Pancreas (tissue), 10 donors: ENCODE data around the gene GALNT15. TPM values are rescaled to one million over a fixed set of nuclear protein-coding genes. Genes with fewer than 3 reads are reported as not detected.

Experiments
- ATAC-seq, 4 donors: fragments of 200-7000 bp; cut with Tn5 transposase; one replicate each; pipeline versions ENCODE4 v1.8.0 to v1.9.1; 2020; ENCODE audit warnings: mild to moderate bottlenecking in 4 of 4, moderate library complexity in 4 of 4
- DNase-seq, 6 donors: peaks; one replicate each; pipeline ENCODE4 v3.0.0-alpha.2; 2020
- FAIRE-seq: peaks from 2 replicates; lab custom pipeline; 2012; peaks lifted over from hg19 to GRCh38; lab: Jason Lieb, UNC
- H3K27ac ChIP-seq, 4 donors: fragments of 200-600 bp; sonication (generic); 1 replicate in 3 of 4; 2 replicates in 1 of 4; pipeline versions ENCODE4 v1.5.0 to v1.8.0; 2020
- H3K27me3 ChIP-seq, 4 donors: fragments of 200-600 bp; one replicate each; pipeline ENCODE4 v1.8.0; 2021
- H3K36me3 ChIP-seq, 3 donors: fragments of 200-600 bp; sonication (generic) in 1 of 3; one replicate each; pipeline versions ENCODE4 v1.5.0 to v1.8.0; 2020 to 2021
- H3K4me1 ChIP-seq, 3 donors: fragments of 200-600 bp; one replicate each; pipeline ENCODE4 v1.8.0; 2021
- H3K4me3 ChIP-seq, 4 donors: fragments of 200-600 bp; sonication (generic) in 2 of 4; one replicate each; pipeline versions ENCODE4 v1.5.0 to v1.8.0; 2020 to 2021
- H3K9me3 ChIP-seq, 4 donors: fragments of 200-600 bp; one replicate each; pipeline ENCODE4 v1.8.0; 2021
- CTCF ChIP-seq, 4 donors: fragments of 200-600 bp; sonication (generic) in 3 of 4; IDR thresholded peaks; one replicate each; pipeline versions ENCODE4 v1.5.0 to v1.8.0; 2021; ENCODE audit warnings: antibody characterized with exemption in 4 of 4
- WGBS, 2 donors: extraction: QIAGEN DNeasy Blood & Tissue Kit; methylation state at CpG; one replicate each; pipeline ENCODE4 v1.1.7; 2013; 5-methylcytosine and 5-hydroxymethylcytosine counted together
- intact Hi-C, 3 donors: fragments of 100-400 bp; cut with DNase I; formaldehyde crosslinking; loops; one replicate each; pipeline versions ENCODE4 v1.11.1 to v1.14.2; 2022
- polyA plus RNA-seq, 2 donors: library from polyadenylated mRNA; stranded (reverse); fragments of 200-250 nt; gene quantifications; one replicate each; pipeline ENCODE4 v1.2.3, GENCODE V29; 2013
- total RNA-seq, 6 donors: library from RNA; stranded (reverse); fragmentation: NEBNext Ultra II Directional in 4 of 6; extraction: Animal tissue kit (Norgen Biotek cat#: 25700) in 4 of 6; gene quantifications; one replicate each; pipeline versions ENCODE4 v1.2.1 to v1.2.4, GENCODE V29; 2021 to 2023
- donor health status: healthy with polysubstance abuse.
- donor health status: DM: no; HTN: no; CAD: no; lungs with moderate emphysema.
- donor health status: DM: no; HTN: no; CAD: no.
- donor health status: control.
- donor health status: control.
- donor health status: Bipolar disorder and iron deficiency.
- donor health status: DM: yes; HTN: yes; CAD: no.
- donor health status: DM: no; HTN: no; CAD: no.
- donor health status: DM: no; HTN: no; CAD: no.
- donor health status: DM: yes; HTN: yes; CAD: no.

GALNT15 gene
- total and polyA plus RNA-seq, 8 donors, result 0.78 to 5.6 (median 2.6) TPM

GRCh38 chr3:16200411-16200810 is 25.9 kb downstream of the GALNT15 start:
- intact Hi-C loops, result no loop called here
- H3K27ac ChIP-seq, result no peak overlapping the region
- ATAC-seq, result no peak
- no peaks in the 10 kb centered on the region for H3K27me3 ChIP-seq
- H3K4me1 ChIP-seq, result no peaks in the 10 kb centered on the region
- no peaks in the 10 kb centered on the region for H3K9me3 ChIP-seq
- no peak overlapping the region for H3K4me3 ChIP-seq
- FAIRE-seq, result no peak
- 78 to 81% methylated on average over 8 of the region's 8 CpGs for WGBS, 2 donors
- TF ChIP-seq CTCF (IDR thresholded peaks at IDR 0.05), result no peak
- H3K36me3 ChIP-seq, result no peaks in the 10 kb centered on the region
- DNase-seq, result no peak

GRCh38 chr3:16203031-16203430 is 28.6 kb downstream of the GALNT15 start:
- H3K9me3 ChIP-seq, result no peaks in the 10 kb centered on the region
- H3K4me1 ChIP-seq, result no peaks in the 10 kb centered on the region
- no peak overlapping the region for H3K4me3 ChIP-seq
- DNase-seq (no peak), ATAC-seq (no peak), FAIRE-seq (no peak)
- H3K27ac ChIP-seq, result no peak overlapping the region
- no peaks in the 10 kb centered on the region for H3K36me3 ChIP-seq
- WGBS, 2 donors, result 73% methylated on average over 4 of the region's 4 CpGs
- TF ChIP-seq CTCF (IDR thresholded peaks at IDR 0.05), result no peak
- intact Hi-C loops, result no loop called here
- no peaks in the 10 kb centered on the region for H3K27me3 ChIP-seq

- intact Hi-C loops, result no loop called here
- ATAC-seq, result no peak
- Histone ChIP-seq H3K4me1 (no peaks in the 10 kb centered on the region), H3K9me3 (no peaks in the 10 kb centered on the region), H3K36me3 (no peaks in the 10 kb centered on the region), H3K4me3 (no peak overlapping the region), H3K27ac (no peak overlapping the region), H3K27me3 (no peaks in the 10 kb centered on the region)
- no peak for FAIRE-seq
- no peak for TF ChIP-seq CTCF (IDR thresholded peaks at IDR 0.05)
- DNase-seq, result no peak
- WGBS, 2 donors, result 81 to 91% methylated on average over 6 of the region's 6 CpGs
Measured at GRCh38 chr3:16203671-16204629, 29.5 kb downstream of the GALNT15 start.

GRCh38 chr3:16204751-16205150 is 30.3 kb downstream of the GALNT15 start:
- Histone ChIP-seq H3K27me3 (no peaks in the 10 kb centered on the region), H3K36me3 (no peaks in the 10 kb centered on the region), H3K4me3 (no peak overlapping the region), H3K9me3 (no peaks in the 10 kb centered on the region), H3K27ac (no peak overlapping the region), H3K4me1 (no peaks in the 10 kb centered on the region)
- FAIRE-seq (no peak), ATAC-seq (no peak), DNase-seq (no peak)
- intact Hi-C loops, result no loop called here
- TF ChIP-seq CTCF (IDR thresholded peaks at IDR 0.05), result no peak
- 94% methylated on average over 14 of the region's 14 CpGs for WGBS, 2 donors
